Neuronal stem cell (in vitro differentiated cells): ENCODE measurements around the gene MAPT.
A peak's percentile ranks its signal among the peaks of the same experiment; 100 is the strongest.

Experiments used
- DNase-seq: peaks from one replicate; pipeline ENCODE4 v3.0.0-alpha.2; 2013; ENCODE audit warnings: low spot score
- H2AFZ ChIP-seq: one replicate; pipeline ENCODE4 v1.6.1; 2013; ENCODE audit warnings: mild to moderate bottlenecking, low read length, inconsistent platforms
- H2AK5ac ChIP-seq: 2 replicates; pipeline ENCODE4 v1.6.1; 2013; ENCODE audit warnings: low read depth, mild to moderate bottlenecking, inconsistent platforms, low read length, moderate library complexity, mixed read lengths
- H2BK120ac ChIP-seq: 2 replicates; pipeline ENCODE4 v1.6.1; 2013; ENCODE audit warnings: low read depth, mild to moderate bottlenecking, inconsistent platforms, low read length, moderate library complexity, mixed read lengths
- H2BK12ac ChIP-seq: one replicate; pipeline ENCODE4 v1.6.1; 2013; ENCODE audit warnings: low read length, inconsistent platforms
- H2BK15ac ChIP-seq: 2 replicates; pipeline ENCODE4 v1.6.1; 2013; ENCODE audit warnings: mild to moderate bottlenecking, low read length, inconsistent platforms, mixed read lengths
- H2BK5ac ChIP-seq: one replicate; pipeline ENCODE4 v1.6.1; 2013; ENCODE audit warnings: inconsistent platforms, mild to moderate bottlenecking, low read length, moderate library complexity
- H3K14ac ChIP-seq: one replicate; pipeline ENCODE4 v1.6.1; 2013; ENCODE audit warnings: low read length, inconsistent platforms
- H3K18ac ChIP-seq: 2 replicates; pipeline ENCODE4 v1.6.1; 2013; ENCODE audit warnings: low read length, inconsistent platforms
- H3K23ac ChIP-seq: 2 replicates; pipeline ENCODE4 v1.6.1; 2013; ENCODE audit warnings: low read depth, mild to moderate bottlenecking, mixed read lengths, low read length, inconsistent platforms; ENCODE audit not compliant: poor library complexity
- H3K27ac ChIP-seq: replicated peaks from 3 replicates; pipeline ENCODE4 v1.5.1; 2013; ENCODE audit warnings: low read length, inconsistent platforms
- H3K27me3 ChIP-seq, 3 experiments: 2 replicates each; pipeline ENCODE4 v1.6.1; 2013; ENCODE audit warnings: low read length in 3 of 3, mild to moderate bottlenecking in 2 of 3, inconsistent platforms in 1 of 3, low read depth in 1 of 3, mixed read lengths in 1 of 3, moderate library complexity in 1 of 3; ENCODE audit not compliant: control insufficient read depth in 3 of 3, insufficient read depth in 3 of 3
- H3K36me3 ChIP-seq, 2 donors: replicated peaks in 1 of 2; 2 replicates each; pipeline ENCODE4 v1.6.1; 2013; ENCODE audit warnings: low read length in 2 of 2; ENCODE audit not compliant: control insufficient read depth in 2 of 2, insufficient read depth in 2 of 2
- H3K4ac ChIP-seq: 2 replicates; pipeline ENCODE4 v1.6.1; 2013; ENCODE audit warnings: inconsistent platforms, mild to moderate bottlenecking, low read length, moderate library complexity
- H3K4me1 ChIP-seq, 2 donors: 1 replicate in 1 of 2; 2 replicates in 1 of 2; pipeline ENCODE4 v1.6.1; 2013; ENCODE audit warnings: low read length in 2 of 2, low read depth in 1 of 2; ENCODE audit not compliant: control insufficient read depth in 2 of 2, insufficient read depth in 1 of 2
- H3K4me2 ChIP-seq: one replicate; pipeline ENCODE4 v1.6.1; 2013; ENCODE audit warnings: mild to moderate bottlenecking, low read length, inconsistent platforms; ENCODE audit not compliant: insufficient read depth, poor library complexity, severe bottlenecking
- H3K4me3 ChIP-seq, 2 donors: 2 replicates each; pipeline ENCODE4 v1.5.1; 2013; ENCODE audit warnings: low read length in 2 of 2, mild to moderate bottlenecking in 2 of 2, inconsistent platforms in 1 of 2, moderate library complexity in 1 of 2
- H3K79me1 ChIP-seq: one replicate; pipeline ENCODE4 v1.6.1; 2013; ENCODE audit warnings: low read depth, mild to moderate bottlenecking, inconsistent platforms, low read length, moderate library complexity
- H3K9ac ChIP-seq: one replicate; pipeline ENCODE4 v1.6.1; 2013; ENCODE audit warnings: mild to moderate bottlenecking, low read depth, low read length, inconsistent platforms; ENCODE audit not compliant: poor library complexity
- H3K9me3 ChIP-seq, 2 donors: replicated peaks in 1 of 2; 2 replicates each; pipeline versions ENCODE3 to v1.6.1; 2013; ENCODE audit warnings: low read length in 2 of 2, mild to moderate bottlenecking in 2 of 2, inconsistent platforms in 1 of 2, low read depth in 1 of 2, mixed read lengths in 1 of 2, moderate library complexity in 1 of 2; ENCODE audit not compliant: control insufficient read depth in 2 of 2, insufficient read depth in 1 of 2
- H4K8ac ChIP-seq: one replicate; pipeline ENCODE4 v1.6.1; 2013; ENCODE audit warnings: low read depth, mild to moderate bottlenecking, inconsistent platforms, low read length, moderate library complexity
- H4K91ac ChIP-seq: one replicate; pipeline ENCODE4 v1.6.1; 2013; ENCODE audit warnings: low read length, low read depth, mild to moderate bottlenecking, inconsistent platforms; ENCODE audit not compliant: poor library complexity
- WGBS, 2 donors: extraction: QIAGEN DNeasy Blood & Tissue Kit; methylation state at CpG; one replicate each; pipeline ENCODE4 v1.1.7; 2013; ENCODE audit warnings: missing lambda C conversion rate in 2 of 2, mixed read lengths in 1 of 2; ENCODE audit not compliant: insufficient read length in 2 of 2, insufficient replicate concordance in 1 of 2; ENCODE audit errors: extremely low coverage in 2 of 2; 5-methylcytosine and 5-hydroxymethylcytosine counted together

Gene MAPT

GRCh38 chr17:45993962-45994627 lies 99.7 kb downstream of the MAPT start:
- no CpG with 5 or more reads among the region's 16 CpGs for WGBS, 2 donors
- no peak overlapping the region for H3K4me3 ChIP-seq
- H3K23ac ChIP-seq = no peak overlapping the region
- no peak overlapping the region for H4K91ac ChIP-seq
- H3K9ac ChIP-seq = no peak overlapping the region
- no peak overlapping the region for H3K14ac ChIP-seq
- H3K9me3 ChIP-seq = no peaks in the 10 kb centered on the region
- H4K8ac ChIP-seq = no peak overlapping the region
- H3K79me1 ChIP-seq = no peaks in the 10 kb centered on the region
- peak overlapping the region; percentile 17 for H3K27ac ChIP-seq
- H2BK12ac ChIP-seq = no peak overlapping the region
- peaks cover 0 to 12% of the 10 kb centered on the region in 2 donors for H3K4me1 ChIP-seq
- no peak overlapping the region for H3K4ac ChIP-seq
- H2AK5ac ChIP-seq = no peak overlapping the region
- DNase-seq = no peak
- no peak overlapping the region for H2BK15ac ChIP-seq
- no peak overlapping the region for H3K4me2 ChIP-seq
- H2BK5ac ChIP-seq = no peak overlapping the region
- H3K36me3 ChIP-seq = no peaks in the 10 kb centered on the region
- peak overlapping the region; percentile 44 for H2AFZ ChIP-seq
- no peak overlapping the region for H3K18ac ChIP-seq
- H3K27me3 ChIP-seq = peaks cover 0 to 7% (median 0%) of the 10 kb centered on the region in 3 experiments
- no peak overlapping the region for H2BK120ac ChIP-seq

GRCh38 chr17:45994987-45995386 lies 100.6 kb downstream of the MAPT start:
- no peak overlapping the region for H3K4me2 ChIP-seq
- no peak overlapping the region for H2BK120ac ChIP-seq
- no peak overlapping the region for H3K23ac ChIP-seq
- H3K27me3 ChIP-seq = peaks cover 0 to 7% (median 0%) of the 10 kb centered on the region in 3 experiments
- H3K79me1 ChIP-seq = no peaks in the 10 kb centered on the region
- no peak overlapping the region for H3K4me3 ChIP-seq
- no peak overlapping the region for H2AK5ac ChIP-seq
- no peak overlapping the region for H2BK15ac ChIP-seq
- H4K8ac ChIP-seq = no peak overlapping the region
- no CpG with 5 or more reads among the region's 8 CpGs for WGBS, 2 donors
- no peak overlapping the region for H3K9ac ChIP-seq
- no peak overlapping the region for H3K27ac ChIP-seq
- no peaks in the 10 kb centered on the region for H3K36me3 ChIP-seq
- H3K14ac ChIP-seq = no peak overlapping the region
- H3K9me3 ChIP-seq = no peaks in the 10 kb centered on the region
- peaks cover 0 to 12% of the 10 kb centered on the region in 2 donors for H3K4me1 ChIP-seq
- H3K18ac ChIP-seq = no peak overlapping the region
- H3K4ac ChIP-seq = no peak overlapping the region
- H2AFZ ChIP-seq = no peak overlapping the region
- no peak overlapping the region for H4K91ac ChIP-seq
- no peak for DNase-seq
- H2BK12ac ChIP-seq = no peak overlapping the region
- H2BK5ac ChIP-seq = no peak overlapping the region

- Histone ChIP-seq H3K27ac (no peak overlapping the region), H2BK15ac (no peak overlapping the region), H3K4ac (no peak overlapping the region), H3K4me3 (no peak overlapping the region), H2BK5ac (no peak overlapping the region), H3K4me1 (peaks cover 0 to 12% of the 10 kb centered on the region in 2 donors), H4K8ac (no peak overlapping the region), H2AK5ac (peak overlapping the region; percentile 67), H3K79me1 (no peaks in the 10 kb centered on the region), H4K91ac (no peak overlapping the region), H3K18ac (no peak overlapping the region), H3K23ac (no peak overlapping the region), H2BK120ac (no peak overlapping the region), H3K36me3 (no peaks in the 10 kb centered on the region), H3K27me3 (peaks cover 0 to 12% (median 0%) of the 10 kb centered on the region in 3 experiments), H2AFZ (no peak overlapping the region), H3K14ac (no peak overlapping the region), H3K9ac (no peak overlapping the region), H3K4me2 (no peak overlapping the region), H3K9me3 (no peaks in the 10 kb centered on the region), H2BK12ac (no peak overlapping the region)
- WGBS, 2 donors = no CpG with 5 or more reads among the region's 14 CpGs
- DNase-seq = no peak
Measured at GRCh38 chr17:45995627-45996270, 101.4 kb downstream of the MAPT start.

- DNase-seq = no peak
- Histone ChIP-seq H4K91ac (no peak overlapping the region), H3K4ac (no peak overlapping the region), H2BK120ac (no peak overlapping the region), H2AK5ac (peak overlapping the region; percentile 67), H3K9me3 (no peaks in the 10 kb centered on the region), H3K36me3 (no peaks in the 10 kb centered on the region), H3K27me3 (peaks cover 0 to 12% (median 0%) of the 10 kb centered on the region in 3 experiments), H3K23ac (no peak overlapping the region), H2BK15ac (no peak overlapping the region), H3K18ac (peak overlapping the region; percentile 11), H2AFZ (no peak overlapping the region), H3K9ac (no peak overlapping the region), H4K8ac (no peak overlapping the region), H2BK12ac (no peak overlapping the region), H3K4me1 (peaks cover 0 to 12% of the 10 kb centered on the region in 2 donors), H3K4me3 (no peak overlapping the region), H3K14ac (no peak overlapping the region), H3K27ac (no peak overlapping the region), H3K79me1 (no peaks in the 10 kb centered on the region), H3K4me2 (no peak overlapping the region), H2BK5ac (no peak overlapping the region)
- WGBS, 2 donors = no CpG with 5 or more reads among the region's 31 CpGs
Measured at GRCh38 chr17:45996282-45996937, 102.1 kb downstream of the MAPT start.
